MG63 (cell line): ENCODE data around the gene SLC25A51. TPM values are rescaled to one million over a fixed set of nuclear protein-coding genes. Genes with fewer than 3 reads are reported as not detected.
A peak's percentile ranks its signal among the peaks of the same experiment; 100 is the strongest.

Source experiments
- DNase-seq: peaks from one replicate; pipeline ENCODE4 v3.0.0-alpha.2; 2020
- H3K27me3 ChIP-seq: fragments of 250-450 bp; sonication (Bioruptor Pico); 2 replicates; pipeline ENCODE4 v1.5.1; 2020; ENCODE audit warnings: mild to moderate bottlenecking, moderate library complexity
- H3K36me3 ChIP-seq: fragments of 250-450 bp; sonication (Bioruptor Pico); 2 replicates; pipeline ENCODE4 v1.5.1; 2020; ENCODE audit warnings: mild to moderate bottlenecking, moderate library complexity
- H3K4me3 ChIP-seq: fragments of 250-450 bp; sonication (Bioruptor Pico); 2 replicates; pipeline ENCODE4 v1.5.1; 2020; ENCODE audit warnings: mild to moderate bottlenecking, moderate library complexity
- H3K9me3 ChIP-seq: fragments of 250-450 bp; sonication (Bioruptor Pico); 2 replicates; pipeline ENCODE4 v1.5.1; 2020; ENCODE audit warnings: mild to moderate bottlenecking, moderate library complexity
- total RNA-seq: library from RNA; depleted of rRNA; stranded (reverse); fragments of >200 nt; shearing (Covaris generic); gene quantifications from 2 replicates; pipeline ENCODE4 v1.2.3, GENCODE V29; 2014; ENCODE audit warnings: low replicate concordance; rRNA removed

The SLC25A51 gene, protein sequence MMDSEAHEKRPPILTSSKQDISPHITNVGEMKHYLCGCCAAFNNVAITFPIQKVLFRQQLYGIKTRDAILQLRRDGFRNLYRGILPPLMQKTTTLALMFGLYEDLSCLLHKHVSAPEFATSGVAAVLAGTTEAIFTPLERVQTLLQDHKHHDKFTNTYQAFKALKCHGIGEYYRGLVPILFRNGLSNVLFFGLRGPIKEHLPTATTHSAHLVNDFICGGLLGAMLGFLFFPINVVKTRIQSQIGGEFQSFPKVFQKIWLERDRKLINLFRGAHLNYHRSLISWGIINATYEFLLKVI
- total RNA-seq = 9.0 and 15.9 TPM in 2 replicates

GRCh38 chr9:37903647-37904444, at the start of gene SLC25A51:
SLC25A51 (minus strand) TSS chr9:37904127; CDS start chr9:37888550, 15,577 bp downstream.
- Histone ChIP-seq H3K27me3 (no peaks in the 10 kb centered on the region), H3K36me3 (peaks cover 3% of the 10 kb centered on the region; the same call in 1 of the 2 replicates), H3K9me3 (no peaks in the 10 kb centered on the region), H3K4me3 (peak within 1 kb of the TSS; percentile 79)
- DNase-seq = peak; percentile 78

DNA sequence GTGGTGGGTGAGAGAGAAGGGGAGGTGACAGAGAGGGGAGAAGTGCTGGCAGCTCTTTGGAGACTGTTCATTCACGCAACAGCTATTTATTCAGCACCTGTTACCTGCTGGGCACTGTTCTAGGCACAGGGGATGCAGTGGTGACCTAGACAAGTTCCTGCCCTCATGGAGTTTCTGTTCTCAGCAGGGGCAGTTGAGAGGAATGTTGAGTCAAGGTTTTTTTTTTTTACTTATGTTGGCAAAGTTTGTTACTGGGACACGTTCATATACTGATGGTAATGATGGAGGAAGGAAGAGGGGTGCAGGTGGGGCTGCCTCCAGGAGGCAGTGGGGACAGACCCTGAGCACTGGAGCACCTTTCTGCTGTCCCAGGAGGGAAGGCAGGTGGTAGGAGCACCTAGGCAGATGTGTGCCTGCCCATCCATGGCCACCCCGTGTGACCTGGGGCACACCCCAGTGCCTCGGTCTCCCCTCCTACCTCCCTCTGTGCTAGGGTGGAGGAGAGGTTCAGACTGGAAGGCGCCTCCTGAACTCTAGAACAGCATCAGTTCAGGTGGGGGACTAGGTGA, 49.4 kb upstream of the SLC25A51 start:
- no peaks in the 10 kb centered on the region for H3K9me3 ChIP-seq
- H3K4me3 ChIP-seq = no peak overlapping the region
- H3K27me3 ChIP-seq = no peaks in the 10 kb centered on the region
- H3K36me3 ChIP-seq = peaks cover 16% of the 10 kb centered on the region
- no peak for DNase-seq

- H3K4me3 ChIP-seq = no peak overlapping the region
- peak; percentile 77 for DNase-seq
- peaks cover 20% of the 10 kb centered on the region for H3K36me3 ChIP-seq
- no peaks in the 10 kb centered on the region for H3K9me3 ChIP-seq
- H3K27me3 ChIP-seq = no peaks in the 10 kb centered on the region
Measured at GRCh38 chr9:37952731-37953130, 48.8 kb upstream of the SLC25A51 start.

DNA sequence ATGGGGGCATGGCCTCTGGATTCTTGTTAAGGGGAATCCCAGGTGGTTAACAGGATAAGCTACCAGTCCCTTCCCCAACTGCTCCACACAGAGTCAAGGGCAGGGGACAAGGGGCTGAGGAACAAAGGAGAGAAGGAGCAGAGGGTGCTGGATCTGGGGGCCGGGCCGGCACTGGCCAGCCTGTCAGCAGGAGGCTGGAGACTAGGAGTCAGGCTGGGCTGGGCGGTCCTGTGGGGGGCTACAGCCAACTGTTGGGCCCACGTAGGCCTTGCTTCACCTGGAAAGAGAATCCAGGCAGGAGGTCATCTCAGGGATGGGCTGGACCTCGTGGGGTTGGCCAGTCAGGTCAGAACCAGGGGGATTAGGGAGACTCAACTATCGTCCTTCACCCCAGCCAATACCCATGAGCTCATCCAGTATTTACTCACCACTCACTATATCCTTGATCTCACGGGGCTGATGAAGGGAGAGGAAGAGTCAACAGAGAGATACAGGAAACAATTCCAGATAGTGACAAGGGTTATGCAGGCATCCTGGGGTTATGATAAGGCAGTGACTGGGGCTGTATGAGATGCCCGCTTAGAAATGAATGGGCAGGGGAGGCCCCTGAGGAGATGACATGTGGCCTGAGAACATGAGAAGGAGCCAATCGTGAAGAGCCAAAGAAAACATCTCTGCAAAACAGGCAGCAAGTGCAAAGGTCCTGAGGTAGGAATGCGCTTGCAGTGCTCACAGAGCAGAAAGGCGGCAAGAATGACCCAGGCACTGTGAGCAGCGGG, 47.9 kb upstream of the SLC25A51 start:
- no peaks in the 10 kb centered on the region for H3K9me3 ChIP-seq
- no peaks in the 10 kb centered on the region for H3K27me3 ChIP-seq
- peaks cover 22% of the 10 kb centered on the region for H3K36me3 ChIP-seq
- no peak overlapping the region for H3K4me3 ChIP-seq
- DNase-seq = peak; percentile 20

DNA sequence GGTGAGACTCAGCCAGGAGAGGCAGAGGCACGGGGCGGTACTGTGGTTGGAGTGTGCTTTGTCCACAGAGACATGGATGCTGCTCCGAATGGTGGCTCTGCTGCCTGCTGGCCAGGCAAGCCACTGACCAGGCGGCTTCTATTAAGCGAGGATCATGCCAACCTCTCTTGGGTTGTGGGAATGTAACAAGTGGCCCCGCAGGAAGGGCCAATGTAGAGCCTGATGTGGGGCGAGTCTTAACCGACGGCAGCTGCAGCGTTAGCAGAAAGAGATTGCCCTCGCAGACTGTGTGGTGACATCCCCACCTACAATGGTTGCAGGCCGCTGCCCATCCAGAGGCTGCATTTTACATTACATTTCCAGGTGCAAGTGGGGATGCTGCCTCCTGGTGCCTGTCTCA, 46.6 kb upstream of the SLC25A51 start:
- no peak overlapping the region for H3K4me3 ChIP-seq
- H3K36me3 ChIP-seq = peaks cover 24% of the 10 kb centered on the region
- no peaks in the 10 kb centered on the region for H3K9me3 ChIP-seq

GRCh38 chr9:37949576-37949975, 45.6 kb upstream of the SLC25A51 start:
- Histone ChIP-seq H3K27me3 (no peaks in the 10 kb centered on the region), H3K9me3 (no peaks in the 10 kb centered on the region), H3K36me3 (peaks cover 25% of the 10 kb centered on the region), H3K4me3 (no peak overlapping the region)
- peak; percentile 53 for DNase-seq

More for the DNA sequence above, 46.6 kb upstream of the SLC25A51 start:
- H3K27me3 ChIP-seq = no peaks in the 10 kb centered on the region
- DNase-seq = no peak

GRCh38 chr9:37948417-37948980, 44.6 kb upstream of the SLC25A51 start:
- DNase-seq = no peak
- Histone ChIP-seq H3K36me3 (peaks cover 20% of the 10 kb centered on the region), H3K9me3 (no peaks in the 10 kb centered on the region), H3K27me3 (no peaks in the 10 kb centered on the region), H3K4me3 (no peak overlapping the region)

DNA sequence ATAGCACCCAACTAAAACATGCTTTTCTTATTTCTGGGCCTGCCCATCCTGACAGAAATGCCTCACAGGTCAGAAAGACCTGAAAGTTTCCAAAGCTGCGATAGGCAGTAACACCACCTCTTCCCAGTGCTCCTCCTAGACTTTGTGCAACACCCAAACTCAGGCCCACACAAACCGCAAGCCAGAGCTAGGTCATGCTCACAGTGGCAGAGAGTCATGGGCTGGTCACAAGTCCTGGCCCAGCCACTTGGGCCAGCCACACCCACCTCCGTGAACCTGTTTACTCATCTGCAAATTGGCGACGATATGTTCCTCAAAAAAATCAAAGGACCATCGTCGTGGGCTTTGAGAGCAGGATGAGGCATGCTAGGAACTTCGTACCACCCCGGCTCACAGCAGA, 44.0 kb upstream of the SLC25A51 start:
- no peak for DNase-seq
- Histone ChIP-seq H3K4me3 (no peak overlapping the region), H3K9me3 (no peaks in the 10 kb centered on the region), H3K36me3 (peaks cover 16% of the 10 kb centered on the region), H3K27me3 (no peaks in the 10 kb centered on the region)

GRCh38 chr9:37947471-37947870, 43.5 kb upstream of the SLC25A51 start:
- H3K36me3 ChIP-seq = peaks cover 14% of the 10 kb centered on the region
- H3K27me3 ChIP-seq = no peaks in the 10 kb centered on the region
- no peaks in the 10 kb centered on the region for H3K9me3 ChIP-seq
- H3K4me3 ChIP-seq = no peak overlapping the region
- no peak for DNase-seq

GRCh38 chr9:37946971-37947370, 43.0 kb upstream of the SLC25A51 start:
- H3K9me3 ChIP-seq = no peaks in the 10 kb centered on the region
- peaks cover 12% of the 10 kb centered on the region for H3K36me3 ChIP-seq
- no peak for DNase-seq
- no peaks in the 10 kb centered on the region for H3K27me3 ChIP-seq
- H3K4me3 ChIP-seq = no peak overlapping the region

GRCh38 chr9:37946041-37946440, 42.1 kb upstream of the SLC25A51 start:
- no peak overlapping the region for H3K4me3 ChIP-seq
- no peaks in the 10 kb centered on the region for H3K9me3 ChIP-seq
- no peak for DNase-seq
- no peaks in the 10 kb centered on the region for H3K27me3 ChIP-seq
- H3K36me3 ChIP-seq = peaks cover 12% of the 10 kb centered on the region

DNA sequence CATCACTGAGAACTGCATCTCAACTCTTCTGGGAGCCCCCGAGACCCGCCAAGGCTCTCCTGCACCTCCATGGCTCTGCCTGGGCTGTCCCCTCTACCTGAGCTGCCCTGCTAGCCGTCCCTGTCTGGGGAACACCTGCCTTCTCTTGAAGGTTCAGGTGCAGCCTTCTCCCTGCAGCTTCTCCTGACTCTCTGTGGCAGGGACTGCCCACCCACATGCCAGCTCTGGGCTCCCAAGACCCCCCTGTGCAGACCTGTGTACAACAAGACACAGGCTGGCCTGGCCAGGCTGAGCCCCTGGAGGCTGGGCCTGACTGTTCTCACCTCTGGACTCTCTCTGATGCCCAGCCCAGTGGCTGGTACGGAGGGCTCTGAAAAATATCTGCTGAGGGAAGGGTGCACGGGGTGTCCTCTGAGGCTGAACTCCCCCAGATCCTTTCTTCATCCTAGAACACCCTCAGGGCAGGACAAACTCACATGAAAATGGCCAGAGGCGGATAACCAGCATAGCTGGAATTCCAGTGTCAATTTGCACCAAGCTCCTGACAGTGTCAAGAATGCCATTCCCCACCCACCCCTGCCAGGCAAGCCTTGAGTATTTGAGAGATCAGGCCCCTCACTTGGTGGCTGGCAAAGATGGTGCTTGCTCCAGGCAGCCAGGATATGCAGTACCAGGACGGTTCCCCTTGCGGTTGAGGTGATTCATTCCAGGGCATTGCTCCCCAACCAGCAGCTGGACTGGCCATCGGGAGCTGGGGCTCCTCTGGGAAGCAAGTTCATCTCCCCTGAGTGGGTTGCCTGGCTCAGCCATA, 40.9 kb upstream of the SLC25A51 start:
- Histone ChIP-seq H3K4me3 (no peak overlapping the region), H3K27me3 (no peaks in the 10 kb centered on the region), H3K9me3 (no peaks in the 10 kb centered on the region), H3K36me3 (peaks cover 12% of the 10 kb centered on the region)
- peak; percentile 83 for DNase-seq

GRCh38 chr9:37944266-37944650, 40.3 kb upstream of the SLC25A51 start:
- Histone ChIP-seq H3K36me3 (peaks cover 12% of the 10 kb centered on the region), H3K4me3 (no peak overlapping the region), H3K27me3 (no peaks in the 10 kb centered on the region), H3K9me3 (no peaks in the 10 kb centered on the region)
- DNase-seq = peak; percentile 18

- no peak overlapping the region for H3K4me3 ChIP-seq
- H3K9me3 ChIP-seq = no peaks in the 10 kb centered on the region
- DNase-seq = peak; percentile 89
- H3K27me3 ChIP-seq = no peaks in the 10 kb centered on the region
- H3K36me3 ChIP-seq = peaks cover 12% of the 10 kb centered on the region
Measured at GRCh38 chr9:37943345-37944265, 39.7 kb upstream of the SLC25A51 start.
